ENCODE measurements around the gene INPP4B. TPM values are rescaled to one million over a fixed set of nuclear protein-coding genes. Genes with fewer than 3 reads are reported as not detected.
A peak's percentile ranks its signal among the peaks of the same experiment; 100 is the strongest.

INPP4B gene
- polyA plus RNA-seq, 1 of the 3 experiments (the other 2 are of a cell fraction): 0.08 TPM

DNA sequence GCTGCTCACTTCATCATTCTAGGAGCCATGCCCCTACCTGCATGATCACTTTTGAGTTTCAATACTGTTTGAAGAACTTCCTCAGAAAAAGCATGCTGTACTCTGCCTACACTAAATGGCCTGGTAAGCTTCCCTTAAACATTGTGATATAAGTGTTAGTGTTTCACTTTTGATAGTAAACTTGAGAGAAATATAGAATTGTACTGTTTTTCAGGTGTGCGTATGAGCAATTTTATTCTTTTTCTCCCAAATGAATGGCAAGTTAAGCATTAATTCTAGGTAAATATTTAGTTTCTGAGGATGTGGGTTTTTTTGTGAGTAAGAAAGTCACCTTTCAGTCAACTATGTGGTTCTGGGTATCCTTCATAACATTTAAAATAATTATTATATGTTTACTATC is 725.2 kb downstream of the INPP4B start:
- POLR2A ChIA-PET: interaction anchor here (0.6 kb wide), 1 partner anchor 967 kb away, joined by 3 read pairs; no protein-coding TSS in a partner anchor

DNA sequence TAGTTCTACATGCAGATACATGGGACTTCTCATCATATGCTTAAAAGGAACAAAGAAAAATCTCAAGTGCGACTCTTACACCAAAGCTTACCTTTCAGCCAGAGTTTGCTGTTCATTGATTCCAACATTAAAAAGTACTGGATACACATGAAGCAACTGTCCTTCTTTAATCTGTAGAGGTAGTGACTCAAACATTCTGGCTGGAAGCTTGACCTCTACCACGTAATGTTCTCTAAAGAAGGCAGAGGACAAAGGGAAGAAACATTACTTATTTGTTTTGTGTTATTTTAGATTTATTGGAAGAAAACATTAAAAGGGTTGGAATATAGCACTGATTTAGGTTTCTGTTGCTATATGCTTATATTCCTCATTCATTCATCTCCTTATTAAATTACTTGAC is 733.6 kb downstream of the INPP4B start:
- Histone ChIP-seq H3F3A (replicated peaks; ENCODE audit: insufficient read depth) (no peaks in the 10 kb centered on the region), H3K9me3 (no peaks in the 10 kb centered on the region), H3K79me2 (ENCODE audit: insufficient read depth) (no peaks in the 10 kb centered on the region), H3K9me2 (no peaks in the 10 kb centered on the region), H3K27ac (ENCODE audit: low read depth in 2 of 2, low read length in 1 of 2) (no peak overlapping the region), H3K36me3 (replicated peaks in 1 of 2; ENCODE audit: control insufficient read depth in 1 of 2, insufficient read depth in 2 of 2, low read length in 1 of 2) (no peaks in the 10 kb centered on the region), H3K4me3 (ENCODE audit: low read depth in 2 of 2, low read length in 1 of 2) (no peak overlapping the region), H3K4me1 (ENCODE audit: control insufficient read depth in 1 of 2, insufficient read depth in 2 of 2, low read depth in 1 of 2, low read length in 1 of 2) (no peaks in the 10 kb centered on the region), H3K9ac (no peak overlapping the region), H2AFZ (ENCODE audit: low read depth) (no peak overlapping the region), H3K4me2 (no peak overlapping the region), H4K20me1 (ENCODE audit: insufficient read depth) (no peaks in the 10 kb centered on the region), H3K27me3 (ENCODE audit: insufficient read depth) (no peaks in the 10 kb centered on the region)
- ChIA-PET CTCF (interaction anchor here (1.3 to 1.5 kb wide), 2 partner anchors 14 to 805 kb away, joined by 3 to 6 read pairs; no protein-coding TSS in a partner anchor), POLR2A (no interaction called here)
- DNase-seq: no peak
- TF ChIP-seq SMC3 (IDR thresholded peaks at IDR 0.05; ENCODE audit: low read depth, low read length) (no peak), RAD21 (IDR thresholded peaks at IDR 0.05; ENCODE audit: low read length) (no peak), EP300 (IDR thresholded peaks at IDR 0.05; ENCODE audit: borderline replicate concordance in 1 of 2, low read depth in 1 of 2, low read length in 1 of 2) (no peak), FOXM1 (IDR thresholded peaks at IDR 0.05; ENCODE audit: low read depth) (no peak), GATA2 (CRISPR knock-in tag; IDR thresholded peaks at IDR 0.05) (no peak), MAX (IDR thresholded peaks at IDR 0.05; ENCODE audit: low read depth) (no peak)
- 94% methylated on average over 2 of the region's 2 CpGs for WGBS (ENCODE audit: low lambda C conversion rate)

More for the DNA sequence above, 725.2 kb downstream of the INPP4B start:
- DNase-seq: no peak
- Histone ChIP-seq H3K9ac (no peak overlapping the region), H3K9me2 (no peaks in the 10 kb centered on the region), H3K9me3 (no peaks in the 10 kb centered on the region), H3K4me3 (ENCODE audit: low read depth in 2 of 2, low read length in 1 of 2) (no peak overlapping the region), H3K27ac (ENCODE audit: low read depth in 2 of 2, low read length in 1 of 2) (peak overlapping the region in 1 of 2 experiments; percentile 98; a peak in 2 of 4 replicates), H2AFZ (ENCODE audit: low read depth) (no peak overlapping the region), H3K4me2 (no peak overlapping the region), H3K36me3 (replicated peaks in 1 of 2; ENCODE audit: control insufficient read depth in 1 of 2, insufficient read depth in 2 of 2, low read length in 1 of 2) (no peaks in the 10 kb centered on the region), H3K79me2 (ENCODE audit: insufficient read depth) (no peaks in the 10 kb centered on the region), H4K20me1 (ENCODE audit: insufficient read depth) (no peaks in the 10 kb centered on the region), H3F3A (replicated peaks; ENCODE audit: insufficient read depth) (no peaks in the 10 kb centered on the region), H3K4me1 (ENCODE audit: control insufficient read depth in 1 of 2, insufficient read depth in 2 of 2, low read depth in 1 of 2, low read length in 1 of 2) (peaks cover 11 to 21% of the 10 kb centered on the region in 2 experiments; a peak in 3 of 4 replicates), H3K27me3 (ENCODE audit: insufficient read depth) (no peaks in the 10 kb centered on the region)
- TF ChIP-seq SIN3A (IDR thresholded peaks at IDR 0.05; ENCODE audit: borderline replicate concordance, low read depth, low read length) (no peak), TAF1 (IDR thresholded peaks at IDR 0.05; ENCODE audit: borderline replicate concordance, low read depth, low read length) (no peak), EZH2phosphoT487 (IDR thresholded peaks at IDR 0.05; ENCODE audit: borderline replicate concordance, low read depth) (no peak), PBX3 (IDR thresholded peaks at IDR 0.05) (no peak)
- CTCF ChIA-PET: interaction anchor here (1.0 to 1.5 kb wide), 2 partner anchors 720 to 775 kb away, joined by 3 to 4 read pairs; no protein-coding TSS in a partner anchor
- 97% methylated on average over 1 of the region's 1 CpG for WGBS (ENCODE audit: low lambda C conversion rate)

DNA sequence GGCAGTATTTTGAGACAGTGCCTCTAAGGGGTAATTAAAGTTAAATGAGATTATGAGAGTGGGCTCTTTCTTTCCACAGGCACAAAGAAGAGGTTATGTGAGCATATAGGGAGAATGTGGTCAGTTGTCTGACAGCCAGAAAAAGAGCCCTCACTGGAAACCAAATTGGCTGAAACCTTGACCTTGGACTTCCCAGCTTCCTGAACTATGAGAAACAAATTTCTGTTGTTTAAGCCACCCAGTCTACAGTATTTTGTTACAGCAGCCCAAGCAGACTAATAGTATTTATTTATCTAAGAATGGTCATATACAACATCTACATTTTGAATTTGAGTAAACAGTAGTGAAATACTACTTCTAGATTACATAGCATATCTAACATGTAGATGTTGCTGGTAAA is 736.0 kb downstream of the INPP4B start:
- H3K27me3 ChIP-seq (ENCODE audit: insufficient read depth): no peaks in the 10 kb centered on the region
- no peaks in the 10 kb centered on the region for H3K4me1 ChIP-seq (ENCODE audit: control insufficient read depth in 1 of 2, insufficient read depth in 2 of 2, low read depth in 1 of 2, low read length in 1 of 2)
- no peak overlapping the region for H3K9ac ChIP-seq
- H4K20me1 ChIP-seq (ENCODE audit: insufficient read depth): no peaks in the 10 kb centered on the region
- ChIA-PET POLR2A (no interaction called here), CTCF (interaction anchor here (1.2 kb wide), 1 partner anchor 17 kb away, joined by 4 read pairs; no protein-coding TSS in a partner anchor)
- H3K36me3 ChIP-seq (replicated peaks in 1 of 2; ENCODE audit: control insufficient read depth in 1 of 2, insufficient read depth in 2 of 2, low read length in 1 of 2): no peaks in the 10 kb centered on the region
- H2AFZ ChIP-seq (ENCODE audit: low read depth): no peak overlapping the region
- no peak overlapping the region for H3K27ac ChIP-seq (ENCODE audit: low read depth in 2 of 2, low read length in 1 of 2)
- DNase-seq: no peak
- H3K4me3 ChIP-seq (ENCODE audit: low read depth in 2 of 2, low read length in 1 of 2): no peak overlapping the region
- no peaks in the 10 kb centered on the region for H3F3A ChIP-seq (replicated peaks; ENCODE audit: insufficient read depth)
- no peaks in the 10 kb centered on the region for H3K79me2 ChIP-seq (ENCODE audit: insufficient read depth)
- no peaks in the 10 kb centered on the region for H3K9me3 ChIP-seq
- H3K4me2 ChIP-seq: no peak overlapping the region
- no peaks in the 10 kb centered on the region for H3K9me2 ChIP-seq
- no peak for TF ChIP-seq TAF1 (IDR thresholded peaks at IDR 0.05; ENCODE audit: borderline replicate concordance, low read depth, low read length)
- no peak for TF ChIP-seq CTCF (IDR thresholded peaks at IDR 0.05)
- no peak for TF ChIP-seq USF2 (IDR thresholded peaks at IDR 0.05; ENCODE audit: borderline replicate concordance, low read depth, low read length)
- TF ChIP-seq, protein P1, sequence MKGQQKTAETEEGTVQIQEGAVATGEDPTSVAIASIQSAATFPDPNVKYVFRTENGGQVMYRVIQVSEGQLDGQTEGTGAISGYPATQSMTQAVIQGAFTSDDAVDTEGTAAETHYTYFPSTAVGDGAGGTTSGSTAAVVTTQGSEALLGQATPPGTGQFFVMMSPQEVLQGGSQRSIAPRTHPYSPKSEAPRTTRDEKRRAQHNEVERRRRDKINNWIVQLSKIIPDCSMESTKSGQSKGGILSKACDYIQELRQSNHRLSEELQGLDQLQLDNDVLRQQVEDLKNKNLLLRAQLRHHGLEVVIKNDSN (IDR thresholded peaks at IDR 0.05; ENCODE audit: borderline replicate concordance, low read depth): no peak
- TF ChIP-seq SMC3 (IDR thresholded peaks at IDR 0.05; ENCODE audit: low read depth, low read length): no peak
- TF ChIP-seq JUND (IDR thresholded peaks at IDR 0.05): no peak
- no peak for TF ChIP-seq GABPA (IDR thresholded peaks at IDR 0.05; ENCODE audit: low read depth)
- no peak for TF ChIP-seq FOXJ3 (CRISPR knock-in tag; IDR thresholded peaks at IDR 0.05)
- TF ChIP-seq NFIC (IDR thresholded peaks at IDR 0.05; ENCODE audit: borderline replicate concordance): no peak
- no peak for TF ChIP-seq GATA2 (CRISPR knock-in tag; IDR thresholded peaks at IDR 0.05)
- TF ChIP-seq EZH2phosphoT487 (IDR thresholded peaks at IDR 0.05; ENCODE audit: borderline replicate concordance, low read depth): no peak
